ENCODE measurements around the gene SEMA3D. TPM values are rescaled to one million over a fixed set of nuclear protein-coding genes. Genes with fewer than 3 reads are reported as not detected.

Gene SEMA3D
- polyA plus RNA-seq, 1 donor from 2014 or later, result 1.6 TPM

DNA sequence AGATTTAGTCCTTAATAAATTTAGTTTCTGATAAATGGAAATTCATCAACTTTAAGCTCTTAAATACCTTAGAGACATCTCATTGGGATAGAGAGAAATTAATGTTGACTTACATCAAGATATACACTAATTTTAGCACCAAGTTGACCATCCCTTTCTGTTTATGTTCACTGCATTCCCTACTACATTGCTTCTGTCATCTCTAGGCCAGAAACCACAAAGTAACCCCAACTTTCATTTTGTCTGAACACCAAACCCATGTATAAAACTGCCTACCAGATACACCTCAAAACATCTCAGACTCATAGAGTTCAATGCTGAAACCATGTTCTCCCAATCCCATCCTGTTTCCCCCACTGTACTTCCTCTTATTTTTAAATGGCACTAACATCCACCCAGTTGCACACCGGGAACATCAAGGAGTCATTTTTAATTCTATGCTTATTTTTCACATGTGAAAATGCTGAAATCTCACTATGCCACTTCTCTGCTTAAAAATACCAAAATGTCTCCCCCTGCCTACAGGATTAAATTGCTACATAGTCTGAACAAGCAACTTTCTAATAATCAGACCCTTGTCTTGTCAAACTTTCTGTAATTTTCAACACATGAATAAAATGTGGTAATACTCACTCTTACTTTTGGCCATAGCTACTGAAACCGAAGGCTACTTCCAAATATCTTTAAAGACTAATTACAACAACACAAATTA, 201.6 kb downstream of the SEMA3D start:
- Histone ChIP-seq H3K9me3 (ENCODE audit: low read length) (no peaks in the 10 kb centered on the region), H3K9me2 (ENCODE audit: insufficient read depth, low read length) (no peaks in the 10 kb centered on the region), H2AFZ (ENCODE audit: low read depth, low read length) (no peak overlapping the region), H3K79me2 (replicated peaks; ENCODE audit: insufficient read depth, low read length) (no peaks in the 10 kb centered on the region), H4K20me1 (ENCODE audit: insufficient read depth) (no peaks in the 10 kb centered on the region), H3K27me3 (ENCODE audit: insufficient read depth, low read depth, low read length) (no peaks in the 10 kb centered on the region), H3K27ac (ENCODE audit: low read length) (no peak overlapping the region), H3K4me3 (ENCODE audit: low read length) (no peak overlapping the region), H3K36me3 (ENCODE audit: insufficient read depth, low read length) (no peaks in the 10 kb centered on the region), H3K9ac (ENCODE audit: low read length) (no peak overlapping the region), H3F3A (ENCODE audit: insufficient read depth, low read length, poor library complexity, severe bottlenecking) (no peaks in the 10 kb centered on the region), H3K4me2 (ENCODE audit: low read length) (no peak overlapping the region)
- TF ChIP-seq RAD21 (conservative IDR thresholded peaks at IDR 0.05) (no peak), EZH2 (IDR thresholded peaks at IDR 0.05; ENCODE audit: borderline replicate concordance, insufficient read depth, low read length, poor library complexity, severe bottlenecking) (no peak), EP300 (conservative IDR thresholded peaks at IDR 0.05; ENCODE audit: poor library complexity, severe bottlenecking) (no peak), MXI1 (conservative IDR thresholded peaks at IDR 0.05; ENCODE audit: poor library complexity, severe bottlenecking) (no peak), POLR2AphosphoS5 (IDR thresholded peaks at IDR 0.05) (no peak), SMC3 (conservative IDR thresholded peaks at IDR 0.05; ENCODE audit: poor library complexity) (no peak), TAF1 (IDR thresholded peaks at IDR 0.05; ENCODE audit: low read depth) (no peak)
- TF ChIP-seq, protein P1, sequence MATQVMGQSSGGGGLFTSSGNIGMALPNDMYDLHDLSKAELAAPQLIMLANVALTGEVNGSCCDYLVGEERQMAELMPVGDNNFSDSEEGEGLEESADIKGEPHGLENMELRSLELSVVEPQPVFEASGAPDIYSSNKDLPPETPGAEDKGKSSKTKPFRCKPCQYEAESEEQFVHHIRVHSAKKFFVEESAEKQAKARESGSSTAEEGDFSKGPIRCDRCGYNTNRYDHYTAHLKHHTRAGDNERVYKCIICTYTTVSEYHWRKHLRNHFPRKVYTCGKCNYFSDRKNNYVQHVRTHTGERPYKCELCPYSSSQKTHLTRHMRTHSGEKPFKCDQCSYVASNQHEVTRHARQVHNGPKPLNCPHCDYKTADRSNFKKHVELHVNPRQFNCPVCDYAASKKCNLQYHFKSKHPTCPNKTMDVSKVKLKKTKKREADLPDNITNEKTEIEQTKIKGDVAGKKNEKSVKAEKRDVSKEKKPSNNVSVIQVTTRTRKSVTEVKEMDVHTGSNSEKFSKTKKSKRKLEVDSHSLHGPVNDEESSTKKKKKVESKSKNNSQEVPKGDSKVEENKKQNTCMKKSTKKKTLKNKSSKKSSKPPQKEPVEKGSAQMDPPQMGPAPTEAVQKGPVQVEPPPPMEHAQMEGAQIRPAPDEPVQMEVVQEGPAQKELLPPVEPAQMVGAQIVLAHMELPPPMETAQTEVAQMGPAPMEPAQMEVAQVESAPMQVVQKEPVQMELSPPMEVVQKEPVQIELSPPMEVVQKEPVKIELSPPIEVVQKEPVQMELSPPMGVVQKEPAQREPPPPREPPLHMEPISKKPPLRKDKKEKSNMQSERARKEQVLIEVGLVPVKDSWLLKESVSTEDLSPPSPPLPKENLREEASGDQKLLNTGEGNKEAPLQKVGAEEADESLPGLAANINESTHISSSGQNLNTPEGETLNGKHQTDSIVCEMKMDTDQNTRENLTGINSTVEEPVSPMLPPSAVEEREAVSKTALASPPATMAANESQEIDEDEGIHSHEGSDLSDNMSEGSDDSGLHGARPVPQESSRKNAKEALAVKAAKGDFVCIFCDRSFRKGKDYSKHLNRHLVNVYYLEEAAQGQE (IDR thresholded peaks at IDR 0.05; ENCODE audit: borderline replicate concordance), result no peak
- TF ChIP-seq, protein P2, sequence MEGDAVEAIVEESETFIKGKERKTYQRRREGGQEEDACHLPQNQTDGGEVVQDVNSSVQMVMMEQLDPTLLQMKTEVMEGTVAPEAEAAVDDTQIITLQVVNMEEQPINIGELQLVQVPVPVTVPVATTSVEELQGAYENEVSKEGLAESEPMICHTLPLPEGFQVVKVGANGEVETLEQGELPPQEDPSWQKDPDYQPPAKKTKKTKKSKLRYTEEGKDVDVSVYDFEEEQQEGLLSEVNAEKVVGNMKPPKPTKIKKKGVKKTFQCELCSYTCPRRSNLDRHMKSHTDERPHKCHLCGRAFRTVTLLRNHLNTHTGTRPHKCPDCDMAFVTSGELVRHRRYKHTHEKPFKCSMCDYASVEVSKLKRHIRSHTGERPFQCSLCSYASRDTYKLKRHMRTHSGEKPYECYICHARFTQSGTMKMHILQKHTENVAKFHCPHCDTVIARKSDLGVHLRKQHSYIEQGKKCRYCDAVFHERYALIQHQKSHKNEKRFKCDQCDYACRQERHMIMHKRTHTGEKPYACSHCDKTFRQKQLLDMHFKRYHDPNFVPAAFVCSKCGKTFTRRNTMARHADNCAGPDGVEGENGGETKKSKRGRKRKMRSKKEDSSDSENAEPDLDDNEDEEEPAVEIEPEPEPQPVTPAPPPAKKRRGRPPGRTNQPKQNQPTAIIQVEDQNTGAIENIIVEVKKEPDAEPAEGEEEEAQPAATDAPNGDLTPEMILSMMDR (IDR thresholded peaks at IDR 0.05; ENCODE audit: poor library complexity, severe bottlenecking), result no peak

DNA sequence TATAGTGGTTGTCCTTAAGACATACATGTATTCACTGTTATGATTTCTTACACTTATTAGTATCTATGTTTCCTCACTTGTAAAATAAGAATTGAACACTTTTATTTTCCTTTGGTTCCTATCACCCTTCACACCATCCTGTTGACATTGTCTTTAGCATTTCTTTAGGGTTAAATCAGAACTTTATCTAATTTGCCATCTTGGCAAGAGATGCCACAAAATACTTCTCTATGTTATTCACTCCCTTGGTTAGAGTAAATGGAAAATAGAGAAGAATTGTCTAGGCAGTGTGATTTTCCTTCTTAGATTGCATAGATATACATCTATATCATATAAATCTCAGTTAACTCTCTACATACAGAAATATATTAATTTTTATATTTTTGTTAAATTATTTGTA, 204.7 kb downstream of the SEMA3D start:
- H3K27me3 ChIP-seq (ENCODE audit: insufficient read depth, low read depth, low read length), result no peaks in the 10 kb centered on the region
- H3K36me3 ChIP-seq (ENCODE audit: insufficient read depth, low read length), result no peaks in the 10 kb centered on the region
- no peak overlapping the region for H3K9ac ChIP-seq (ENCODE audit: low read length)
- H3K27ac ChIP-seq (ENCODE audit: low read length), result no peak overlapping the region
- no peaks in the 10 kb centered on the region for H3K9me2 ChIP-seq (ENCODE audit: insufficient read depth, low read length)
- no peaks in the 10 kb centered on the region for H3K79me2 ChIP-seq (replicated peaks; ENCODE audit: insufficient read depth, low read length)
- H3K9me3 ChIP-seq (ENCODE audit: low read length), result no peaks in the 10 kb centered on the region
- no peaks in the 10 kb centered on the region for H4K20me1 ChIP-seq (ENCODE audit: insufficient read depth)
- H3F3A ChIP-seq (ENCODE audit: insufficient read depth, low read length, poor library complexity, severe bottlenecking), result no peaks in the 10 kb centered on the region
- no peak overlapping the region for H2AFZ ChIP-seq (ENCODE audit: low read depth, low read length)
- H3K4me3 ChIP-seq (ENCODE audit: low read length), result no peak overlapping the region
- no peak overlapping the region for H3K4me2 ChIP-seq (ENCODE audit: low read length)
- TF ChIP-seq EP300 (conservative IDR thresholded peaks at IDR 0.05; ENCODE audit: poor library complexity, severe bottlenecking), result no peak

All from neural cell (in vitro differentiated cells).